HCT116 (cell line): Measurements from ENCODE around the gene TAF5L. TPM values are rescaled to one million over a fixed set of nuclear protein-coding genes. Genes with fewer than 3 reads are reported as not detected.

Experiments
- ATAC-seq: fragments of 200-7000 bp; cut with Tn5 transposase; 2 replicates; pipeline ENCODE4 v1.9.1; 2020; ENCODE audit warnings: mild to moderate bottlenecking, moderate library complexity
- BruUV-seq: library from RNA; stranded (reverse); fragments of 400-500 nt; replicated peaks from 2 replicates; lab custom pipeline; 2021; lab: Mats Ljungman, UMichigan
- CTCF ChIA-PET: fragments of 300-600 bp; sonication (Branson Sonifier 250); formaldehyde crosslinking; loops from one replicate; lab custom pipeline; 2021; ENCODE audit warnings: antibody characterized with exemption; lab: Charles Lee
- POLR2A ChIA-PET: fragments of 300-600, 350-600 bp; sonication (Branson Sonifier 250); formaldehyde crosslinking; loops from one replicate; lab custom pipeline; 2021; ENCODE audit warnings: antibody characterized with exemption; lab: Charles Lee
- RAD21 ChIA-PET, 2 experiments: fragments of 300-600 bp; sonication (Branson Sonifier 250); formaldehyde crosslinking; loops; one replicate each; lab custom pipeline; 2023; ENCODE audit warnings: low total read pairs in 2 of 2; ENCODE audit not compliant: uncharacterized antibody in 2 of 2, unreplicated experiment in 2 of 2, low non-redundant PET in 1 of 2; lab: Charles Lee
- DNase-seq: peaks from one replicate; pipeline ENCODE4 v3.0.0-alpha.2; 2010; ENCODE audit warnings: low read depth, low spot score
- H2AFZ ChIP-seq: fragments of 200-600 bp; shearing (Covaris generic), sonication (generic); 2 replicates; pipeline ENCODE4 v1.6.1; 2017; ENCODE audit warnings: low read depth, mixed run types, mixed read lengths, antibody characterized with exemption, low read length; ENCODE audit not compliant: poor library complexity, severe bottlenecking
- H3K27ac ChIP-seq: 2 replicates; pipeline ENCODE4 v1.5.1; 2012; ENCODE audit warnings: low read depth, low read length
- H3K27me3 ChIP-seq: fragments of 200-600 bp; sonication (generic); 2 replicates; pipeline ENCODE4 v1.6.1; 2016; ENCODE audit warnings: mixed run types, low read length, mixed read lengths; ENCODE audit not compliant: insufficient read depth
- H3K36me3 ChIP-seq, 2 experiments: fragments of 200-500 bp in 1 of 2; fragments of 200-600 bp in 1 of 2; sonication (Bioruptor generic) in 1 of 2; sonication (generic) in 1 of 2; 2 replicates each; pipeline versions ENCODE4 v1.5.1 to v1.6.1; 2014 to 2016; ENCODE audit warnings: low read length in 2 of 2, inconsistent platforms in 1 of 2, mixed read lengths in 1 of 2, mixed run types in 1 of 2; ENCODE audit not compliant: insufficient read depth in 2 of 2, control insufficient read depth in 1 of 2
- H3K4me1 ChIP-seq, 2 experiments: fragments of 200-600 bp in 1 of 2; sonication (generic) in 1 of 2; 2 replicates each; pipeline versions ENCODE4 v1.5.1 to v1.6.1; 2012 to 2017; ENCODE audit warnings: low read length in 2 of 2, inconsistent platforms in 1 of 2, mild to moderate bottlenecking in 1 of 2, mixed read lengths in 1 of 2, mixed run types in 1 of 2, moderate library complexity in 1 of 2; ENCODE audit not compliant: insufficient read depth in 2 of 2, control insufficient read depth in 1 of 2
- H3K4me2 ChIP-seq: fragments of 200-600 bp; sonication (generic); 2 replicates; pipeline ENCODE4 v1.6.1; 2017; ENCODE audit warnings: mixed run types, low read length, mixed read lengths
- H3K4me3 ChIP-seq, 2 experiments: fragments of 200-600 bp in 1 of 2; sonication (generic) in 1 of 2; replicated peaks in 1 of 2; 2 replicates each; pipeline ENCODE4 v1.5.1; 2011 to 2016; ENCODE audit warnings: low read length in 2 of 2, control low read depth in 1 of 2, low read depth in 1 of 2, mild to moderate bottlenecking in 1 of 2, mixed read lengths in 1 of 2, mixed run types in 1 of 2
- H3K79me2 ChIP-seq: fragments of 200-600 bp; sonication (generic); 2 replicates; pipeline ENCODE4 v1.6.1; 2017; ENCODE audit warnings: mild to moderate bottlenecking, mixed run types, low read length, moderate library complexity, mixed read lengths; ENCODE audit not compliant: insufficient read depth
- H3K9ac ChIP-seq: fragments of 200-600 bp; sonication (generic); 2 replicates; pipeline ENCODE4 v1.6.1; 2016; ENCODE audit warnings: low read length, mixed read lengths
- H3K9me2 ChIP-seq: fragments of 200-600 bp; sonication (generic), shearing (Covaris generic); 2 replicates; pipeline ENCODE4 v1.6.1; 2017; ENCODE audit warnings: mixed run types, mild to moderate bottlenecking, moderate library complexity; ENCODE audit not compliant: insufficient read depth
- H3K9me3 ChIP-seq, 2 experiments: fragments of 200-500 bp in 1 of 2; fragments of 200-600 bp in 1 of 2; sonication (Bioruptor generic) in 1 of 2; sonication (generic) in 1 of 2; 2 replicates each; pipeline ENCODE4 v1.6.1; 2014 to 2017; ENCODE audit warnings: low read length in 2 of 2, mixed read lengths in 2 of 2, inconsistent platforms in 1 of 2, low read depth in 1 of 2, mild to moderate bottlenecking in 1 of 2, mixed run types in 1 of 2, moderate library complexity in 1 of 2; ENCODE audit not compliant: control insufficient read depth in 1 of 2, insufficient read depth in 1 of 2
- H4K20me1 ChIP-seq: fragments of 200-600 bp; sonication (generic), shearing (Covaris generic); 2 replicates; pipeline ENCODE4 v1.6.1; 2017; ENCODE audit warnings: mixed run types, mild to moderate bottlenecking, moderate library complexity; ENCODE audit not compliant: insufficient read depth
- CBX3 ChIP-seq: IDR thresholded peaks from 2 replicates; pipeline ENCODE4 v1.6.1; 2012; ENCODE audit warnings: low read depth
- CTCF ChIP-seq, 3 experiments: fragments of 200-600 bp in 1 of 3; sonication (generic) in 1 of 3; IDR thresholded peaks in 2 of 3; conservative IDR thresholded peaks in 1 of 3; 2 replicates each; pipeline ENCODE4 v1.5.1; 2012 to 2017; ENCODE audit warnings: low read depth in 2 of 3, low read length in 2 of 3, antibody characterized with exemption in 1 of 3, borderline replicate concordance in 1 of 3, control low read depth in 1 of 3, mild to moderate bottlenecking in 1 of 3, mixed read lengths in 1 of 3, mixed run types in 1 of 3, moderate library complexity in 1 of 3; ENCODE audit not compliant: insufficient read depth in 1 of 3
- EGR1 ChIP-seq: IDR thresholded peaks from 2 replicates; pipeline ENCODE4 v1.6.1; 2012; ENCODE audit warnings: low read depth
- EZH2phosphoT487 ChIP-seq: fragments of 200-600 bp; IDR thresholded peaks from 2 replicates; pipeline ENCODE4 v1.6.1; 2018; ENCODE audit warnings: antibody characterized with exemption, borderline replicate concordance
- FOSL1 ChIP-seq: IDR thresholded peaks from 2 replicates; pipeline ENCODE4 v1.6.1; 2012; ENCODE audit warnings: low read depth
- JUND ChIP-seq: IDR thresholded peaks from 2 replicates; pipeline ENCODE4 v1.6.1; 2012
- POLR2A ChIP-seq: IDR thresholded peaks from 2 replicates; pipeline ENCODE4 v1.7.0; 2011; ENCODE audit warnings: borderline replicate concordance; ENCODE audit not compliant: insufficient read depth, insufficient read length; ENCODE audit errors: extremely low read depth
- ZBTB33 ChIP-seq: IDR thresholded peaks from 2 replicates; pipeline ENCODE4 v1.6.1; 2011; ENCODE audit warnings: mild to moderate bottlenecking, low read length, moderate library complexity; ENCODE audit not compliant: insufficient replicate concordance; ENCODE audit errors: extremely low read depth
- ZFX ChIP-seq: fragments of 450-650 bp; IDR thresholded peaks from 2 replicates; pipeline ENCODE4 v1.6.1; 2017
- intact Hi-C: fragments of 100-400 bp; cut with micrococcal nuclease; formaldehyde crosslinking; loops from 2 replicates; pipeline ENCODE4 v1.10.0; 2022
- total RNA-seq: library from RNA; stranded (reverse); gene quantifications from one replicate; pipeline ENCODE4 v1.2.1, GENCODE V29; 2021; ENCODE audit not compliant: unreplicated experiment

The TAF5L gene
- total RNA-seq, 1 experiment from 2014 or later: 22.4 TPM

GRCh38 chr1:229642376-229642775 lies 16.5 kb upstream of the TAF5L start:
- peaks cover 65% of the 10 kb centered on the region for H3K79me2 ChIP-seq
- H3K9ac ChIP-seq: no peak overlapping the region
- no peak overlapping the region for H2AFZ ChIP-seq
- TF ChIP-seq FOSL1: no peak
- TF ChIP-seq CTCF (IDR thresholded peaks at IDR 0.05 in 2 of 3, conservative IDR thresholded peaks at IDR 0.05 in 1 of 3; ENCODE audit: borderline replicate concordance in 1 of 3, insufficient read depth in 1 of 3, low read depth in 2 of 3, low read length in 2 of 3): no peak
- TF ChIP-seq EGR1: no peak
- TF ChIP-seq EZH2phosphoT487: no peak
- TF ChIP-seq POLR2A: no peak
- no peak for TF ChIP-seq ZBTB33
- TF ChIP-seq CBX3: no peak
- TF ChIP-seq JUND: no peak
- no peak for TF ChIP-seq ZFX
- RAD21 ChIA-PET: no interaction called here
- no peaks in the 10 kb centered on the region; the same call in 1 of the 2 replicates for H4K20me1 ChIP-seq
- H3K4me1 ChIP-seq: no peaks in the 10 kb centered on the region
- POLR2A ChIA-PET: no interaction called here
- BruUV-seq: no TSS peak
- H3K9me3 ChIP-seq: no peaks in the 10 kb centered on the region
- H3K4me2 ChIP-seq: no peak overlapping the region
- no peak for DNase-seq
- no peak for ATAC-seq
- intact Hi-C loops: no loop called here
- no peak overlapping the region for H3K4me3 ChIP-seq
- H3K9me2 ChIP-seq: no peaks in the 10 kb centered on the region
- no peak overlapping the region for H3K27ac ChIP-seq
- H3K36me3 ChIP-seq: peaks cover 33 to 34% of the 10 kb centered on the region in 2 experiments; a peak in 3 of 4 replicates
- H3K27me3 ChIP-seq: no peaks in the 10 kb centered on the region
- CTCF ChIA-PET: no interaction called here
